Measurements from ENCODE around the gene FAM83G.
"Not testable (repeated sequence)": the region's sequence is repeated elsewhere in the genome, so short reads cannot be mapped to it uniquely, and the experiment has no call there.

Gene FAM83G

GRCh38 chr17:19004421-19005136, at the start of gene FAM83G:
FAM83G (minus strand) TSS chr17:19004764; CDS start chr17:19004041, 723 bp downstream.
- DNase-seq (ENCODE audit: low read depth) = peak; percentile 43

DNA sequence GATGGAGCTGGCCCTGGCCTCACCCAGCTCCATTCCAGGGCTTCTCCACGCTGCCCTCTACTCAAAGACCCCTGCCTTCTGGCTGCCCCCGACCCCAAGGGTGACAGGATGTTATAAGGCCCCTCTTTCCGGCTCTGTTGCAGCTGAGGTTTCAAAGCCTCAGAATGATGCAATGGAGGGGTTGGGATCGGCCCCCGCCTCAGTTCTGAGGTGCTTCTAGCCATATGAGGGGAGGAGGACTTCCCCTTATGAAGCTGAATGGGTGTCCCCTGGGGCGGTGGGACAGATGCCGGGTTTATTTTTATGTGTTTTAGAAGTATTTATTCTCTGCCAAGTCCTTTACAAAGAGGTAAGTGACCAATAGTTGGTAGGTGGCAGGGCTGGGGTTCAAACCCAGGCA, 44.3 kb upstream of the FAM83G start:
- not testable (repeated sequence) for DNase-seq (ENCODE audit: low read depth)

DNA sequence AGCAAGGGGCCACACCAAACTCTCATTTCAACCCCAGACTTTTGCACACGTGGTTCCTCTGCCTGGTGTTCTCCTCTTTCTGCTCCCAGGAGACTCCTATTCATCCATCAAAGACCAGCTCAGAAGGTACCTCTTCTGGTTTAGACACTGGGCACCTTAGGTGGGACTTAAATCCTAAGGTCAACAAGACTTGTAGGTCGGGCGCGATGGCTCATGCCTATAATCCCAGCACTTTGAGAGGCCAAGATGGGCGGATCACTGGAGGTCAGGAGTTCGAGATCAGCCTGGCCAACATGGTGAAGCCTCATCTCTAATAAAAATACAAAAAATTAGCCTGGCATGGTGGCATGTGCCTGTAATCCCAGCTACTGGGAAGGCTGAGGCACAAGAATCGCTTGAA, 42.9 kb upstream of the FAM83G start:
- DNase-seq (ENCODE audit: low read depth) = not testable (repeated sequence)

DNA sequence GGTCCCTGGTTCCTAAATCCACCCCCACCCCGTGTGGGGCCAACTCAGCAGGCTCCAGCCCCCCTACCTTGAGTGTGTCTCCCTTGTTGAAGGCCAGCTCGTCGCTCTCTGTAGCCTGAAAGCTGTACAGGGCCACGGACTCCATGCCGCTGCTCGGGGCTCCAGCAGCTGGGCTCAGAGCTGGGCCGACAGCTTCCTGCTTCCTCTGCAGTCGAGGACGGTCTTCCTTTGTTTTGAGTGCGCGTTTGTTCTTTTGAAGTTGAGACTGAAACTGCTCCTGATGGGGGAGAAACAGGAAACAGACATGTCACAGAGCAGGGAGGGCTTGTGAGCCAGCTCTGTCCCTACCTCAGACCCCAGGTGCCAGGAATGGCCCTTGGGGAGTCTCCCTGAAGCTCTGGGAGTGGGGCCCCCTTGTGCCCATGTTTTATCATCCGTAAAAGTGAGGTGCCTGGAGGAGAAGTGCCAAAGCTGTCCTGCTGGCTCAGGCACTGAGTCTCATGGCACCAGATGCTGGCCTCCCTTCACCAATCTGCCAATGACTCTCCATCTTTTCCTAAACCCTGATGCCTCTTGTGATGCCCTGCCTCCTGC, 42.3 kb upstream of the FAM83G start, which contains the start of gene GRAP:
GRAP (minus strand) TSS at position 176 of the 594 bp plus-strand sequence; CDS start at position 145, 31 bp downstream.
- DNase-seq (ENCODE audit: low read depth) = not testable (repeated sequence)

- not testable (repeated sequence) for DNase-seq (ENCODE audit: low read depth)
These were observed 40.1 kb upstream of the FAM83G start for GRCh38 chr17:19044643-19045042.

GRCh38 chr17:19043032-19043431, 38.5 kb upstream of the FAM83G start:
- DNase-seq (ENCODE audit: low read depth) = not testable (repeated sequence)

DNA sequence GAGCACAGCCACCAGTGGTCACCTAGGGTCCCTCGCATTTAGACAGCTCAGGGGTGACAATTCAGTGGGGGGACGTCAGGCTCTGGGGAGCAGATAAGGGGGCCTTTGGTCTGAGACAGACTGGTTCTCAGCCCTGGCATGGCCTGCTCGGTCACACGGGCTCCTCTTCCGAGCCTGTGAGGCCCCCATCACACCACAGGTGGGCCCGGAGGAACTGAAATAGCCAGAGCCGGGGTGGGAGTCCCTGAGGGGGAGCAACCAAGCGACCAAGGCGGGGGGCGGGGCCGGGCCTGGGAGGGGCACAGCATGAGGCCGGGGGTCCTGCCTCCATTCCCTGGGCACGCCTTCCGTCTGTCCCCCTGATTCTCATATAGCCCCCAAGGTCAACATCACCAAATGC, 37.8 kb upstream of the FAM83G start:
- DNase-seq (ENCODE audit: low read depth) = not testable (repeated sequence)

DNA sequence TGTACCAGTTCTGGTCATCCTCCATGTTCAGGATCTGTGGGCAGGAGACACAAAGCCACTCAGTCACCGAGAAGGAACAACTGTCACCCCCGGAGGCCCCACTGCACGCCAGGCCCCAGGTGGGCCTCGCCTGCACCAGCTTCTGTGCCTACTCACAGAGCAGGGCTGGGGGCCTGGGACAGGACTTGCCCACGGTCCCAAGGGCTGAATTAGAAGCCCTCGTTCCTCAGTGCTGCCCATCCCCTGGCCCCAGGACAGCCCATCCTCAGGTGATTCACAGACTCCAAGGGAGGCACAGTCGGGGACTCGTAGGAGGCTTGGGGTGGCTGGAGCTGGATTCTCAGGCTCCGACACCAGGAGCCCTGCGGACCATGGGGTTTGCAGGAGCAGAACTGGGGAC, 37.3 kb upstream of the FAM83G start:
- not testable (repeated sequence) for DNase-seq (ENCODE audit: low read depth)

DNA sequence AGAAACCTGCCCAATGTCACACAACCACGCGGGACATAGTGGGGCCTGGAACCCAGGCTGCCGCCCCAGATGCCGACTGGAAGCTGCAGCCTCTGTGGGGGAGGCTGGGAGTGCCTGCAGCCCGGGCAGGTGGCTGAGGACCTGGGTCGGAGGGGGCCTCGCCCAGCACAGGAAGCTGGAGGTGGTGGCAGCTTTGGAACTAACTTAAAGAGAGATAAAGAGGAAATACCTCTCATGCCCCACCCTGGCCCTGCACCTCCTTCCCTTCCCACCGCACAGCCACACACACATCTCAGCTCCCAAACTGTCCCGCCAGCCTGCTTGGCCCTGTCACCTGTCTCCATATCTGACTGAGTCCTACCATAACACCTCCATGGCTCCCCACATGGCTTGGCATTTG, 35.8 kb upstream of the FAM83G start:
- not testable (repeated sequence) for DNase-seq (ENCODE audit: low read depth)

DNA sequence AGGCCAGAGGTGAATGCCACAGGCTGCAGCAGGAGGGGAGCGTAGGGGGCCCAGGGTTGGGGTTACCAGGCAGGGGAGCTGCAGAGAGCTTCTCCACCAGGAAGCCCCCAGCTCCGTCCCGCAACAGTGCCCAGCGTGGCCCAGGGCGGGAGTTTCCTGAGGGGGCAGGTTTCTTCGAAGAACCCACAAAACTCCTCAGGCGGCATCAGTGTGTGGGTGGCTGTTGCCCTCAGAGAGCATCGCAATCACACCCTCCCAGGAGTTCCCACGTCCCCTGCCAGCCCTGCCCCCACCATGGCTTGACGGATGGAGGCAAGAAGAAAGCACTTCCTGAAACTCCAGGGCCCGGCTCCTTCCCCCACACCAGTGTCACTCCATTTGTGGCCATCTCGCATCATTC, 34.2 kb upstream of the FAM83G start:
- not testable (repeated sequence) for DNase-seq (ENCODE audit: low read depth)

GRCh38 chr17:19038007-19038406, 33.4 kb upstream of the FAM83G start:
- DNase-seq (ENCODE audit: low read depth) = not testable (repeated sequence)

DNA sequence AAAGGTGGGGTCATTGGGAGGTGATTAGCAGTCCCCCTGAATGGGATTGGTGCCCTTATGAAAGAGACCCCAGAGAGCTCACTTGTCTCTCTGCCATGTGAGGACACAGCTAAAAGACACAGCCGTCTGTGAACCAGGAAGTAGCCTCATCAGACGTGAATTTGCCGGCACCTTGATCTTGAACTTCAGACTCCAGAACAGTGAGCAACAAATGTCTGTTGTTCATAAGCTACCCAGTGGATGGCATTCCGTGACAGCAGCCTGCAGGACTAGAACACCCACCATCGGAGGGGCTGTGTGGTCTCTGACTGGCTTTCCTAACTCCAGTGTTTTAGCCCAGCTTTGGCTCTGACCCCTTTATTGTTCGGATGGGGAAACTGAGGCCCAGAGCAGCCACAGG, 33.0 kb upstream of the FAM83G start:
- not testable (repeated sequence) for DNase-seq (ENCODE audit: low read depth)

GRCh38 chr17:19036186-19036585, 31.6 kb upstream of the FAM83G start:
- DNase-seq (ENCODE audit: low read depth) = not testable (repeated sequence)

DNA sequence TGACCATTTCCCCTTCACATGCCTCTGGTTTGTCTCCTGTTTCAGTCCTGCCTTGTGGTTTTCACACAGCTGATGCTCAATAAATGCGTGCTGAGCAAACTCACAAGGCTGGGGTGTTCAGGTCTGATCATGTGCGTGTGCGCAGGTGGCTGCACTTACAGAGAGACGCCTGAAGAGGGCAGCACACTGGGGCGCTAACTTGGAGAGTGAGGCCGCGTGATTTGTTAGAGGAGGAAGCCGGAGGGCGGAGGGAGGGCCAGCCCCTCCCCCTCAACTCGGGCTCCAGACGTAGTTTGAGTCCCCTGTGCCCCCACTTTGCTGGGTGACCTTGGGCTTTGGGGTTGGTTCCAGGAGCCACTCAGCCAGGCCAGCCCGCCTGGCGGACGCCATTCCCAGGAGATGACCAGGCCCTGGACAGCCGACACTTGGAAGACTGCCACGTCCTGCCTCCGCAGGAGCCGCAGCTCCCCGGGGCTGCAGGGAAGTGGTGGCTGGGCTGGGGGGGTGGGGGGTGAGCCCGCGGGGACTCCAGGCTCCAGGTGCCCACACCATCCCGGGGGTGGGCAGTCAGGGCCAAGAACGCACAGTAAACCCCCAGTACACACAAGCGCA, 27.9 kb upstream of the FAM83G start:
- not testable (repeated sequence) for DNase-seq (ENCODE audit: low read depth)

DNA sequence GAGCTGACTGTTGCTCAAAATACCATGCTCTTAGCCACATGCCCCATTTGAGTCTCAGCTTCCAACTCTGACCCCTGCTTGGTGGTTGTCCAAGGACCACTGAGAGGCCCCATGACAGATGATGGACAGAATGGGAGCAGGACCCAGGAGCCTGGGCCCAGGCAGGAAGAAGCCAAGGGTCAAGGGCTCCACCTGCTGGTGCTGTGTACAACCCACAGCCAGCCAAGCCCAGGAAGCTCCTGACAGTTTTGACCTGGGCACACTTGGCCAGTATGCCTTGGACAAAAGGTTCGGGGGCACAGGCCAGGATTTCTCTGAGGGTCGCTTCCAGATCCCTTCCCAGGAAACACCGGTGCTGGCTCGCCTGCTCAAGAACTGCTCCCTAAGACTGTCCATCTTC, 27.2 kb upstream of the FAM83G start:
- not testable (repeated sequence) for DNase-seq (ENCODE audit: low read depth)

DNA sequence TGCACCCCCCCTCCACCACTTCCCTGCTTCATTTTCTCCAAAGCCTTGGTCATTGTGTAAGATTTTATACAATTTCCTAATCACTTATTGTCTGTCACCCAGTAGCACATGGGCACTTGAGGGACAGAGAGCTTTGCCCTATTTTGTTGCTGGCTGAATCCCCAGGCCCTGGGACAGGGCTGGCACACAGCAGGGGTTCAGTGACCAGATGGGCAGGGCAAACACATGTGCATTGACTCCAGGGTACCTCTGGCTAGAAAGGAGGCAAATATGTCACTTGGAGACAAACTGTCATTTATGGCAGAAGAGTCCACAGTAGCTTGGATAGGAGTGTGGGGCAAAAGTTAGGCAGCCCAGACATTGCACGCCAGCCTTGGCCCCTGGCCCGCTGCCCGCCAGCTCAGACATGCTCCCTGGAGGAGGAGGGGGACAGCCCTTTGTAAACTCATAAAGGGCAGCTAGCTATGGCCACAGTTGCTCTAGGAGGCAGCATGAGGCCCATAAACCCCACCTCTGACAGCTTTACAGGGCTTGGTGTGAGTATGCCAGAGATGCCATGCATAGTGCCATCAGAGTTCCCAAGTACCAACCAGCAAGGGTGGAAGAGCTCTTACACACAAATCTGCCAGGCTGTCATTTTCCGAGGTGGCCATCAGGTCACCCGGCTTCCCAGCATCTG, 26.3 kb upstream of the FAM83G start:
- not testable (repeated sequence) for DNase-seq (ENCODE audit: low read depth)

GRCh38 chr17:19029740-19030139, 25.2 kb upstream of the FAM83G start:
- DNase-seq (ENCODE audit: low read depth) = not testable (repeated sequence)

- DNase-seq (ENCODE audit: low read depth) = not testable (repeated sequence)
These were observed 24.1 kb upstream of the FAM83G start for GRCh38 chr17:19028671-19029070.

- peak; percentile 28 for DNase-seq (ENCODE audit: low read depth)
These were observed 19.8 kb upstream of the FAM83G start for GRCh38 chr17:19024101-19025078.

DNA sequence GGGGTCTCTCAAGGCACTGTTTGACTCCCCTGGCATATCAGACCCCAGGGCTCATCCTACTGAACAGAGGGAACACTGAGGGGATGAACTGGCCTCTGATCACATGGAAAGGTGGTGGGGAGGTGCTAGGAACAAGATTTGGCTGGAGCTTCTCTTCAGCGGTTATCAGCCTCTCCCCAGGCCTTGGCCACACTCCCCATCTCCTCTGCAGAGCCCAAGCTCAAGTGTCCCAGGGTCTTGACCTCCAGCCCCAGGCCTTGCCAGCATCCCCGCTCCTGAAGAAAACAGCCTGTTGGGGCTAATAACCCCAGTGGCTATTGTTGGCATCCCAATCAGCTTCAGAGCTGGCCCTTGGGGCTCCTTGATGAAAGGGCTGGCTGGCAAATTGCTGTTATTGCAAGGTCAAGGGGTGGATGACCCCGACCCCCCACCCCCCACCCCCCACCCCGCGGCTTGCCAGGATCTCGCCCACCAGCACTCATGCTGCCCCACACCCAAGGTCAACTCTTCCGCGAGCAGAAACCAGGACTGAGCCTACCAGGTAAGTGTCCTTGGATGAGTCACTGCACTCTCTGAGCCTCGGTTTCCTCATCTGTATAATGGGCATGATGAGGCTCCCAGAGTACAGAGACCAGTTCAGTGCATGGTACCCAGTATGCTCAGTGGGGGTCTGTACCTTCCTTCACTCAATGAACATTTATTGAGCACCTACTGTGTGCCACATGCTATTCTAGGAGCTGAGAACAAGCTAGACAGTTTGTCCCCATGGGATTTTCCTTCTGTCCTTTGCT, 18.8 kb upstream of the FAM83G start:
- no peak for DNase-seq (ENCODE audit: low read depth)

Measured in GM04504 (cell line).